IPS DF 4.7 (cell line): Measurements from ENCODE around the gene TAF3.

Experiments
- DNase-seq: peaks from one replicate; pipeline ENCODE4 v3.0.0-alpha.2; 2013; ENCODE audit warnings: low spot score; ENCODE audit errors: extremely low read depth

The TAF3 gene

DNA sequence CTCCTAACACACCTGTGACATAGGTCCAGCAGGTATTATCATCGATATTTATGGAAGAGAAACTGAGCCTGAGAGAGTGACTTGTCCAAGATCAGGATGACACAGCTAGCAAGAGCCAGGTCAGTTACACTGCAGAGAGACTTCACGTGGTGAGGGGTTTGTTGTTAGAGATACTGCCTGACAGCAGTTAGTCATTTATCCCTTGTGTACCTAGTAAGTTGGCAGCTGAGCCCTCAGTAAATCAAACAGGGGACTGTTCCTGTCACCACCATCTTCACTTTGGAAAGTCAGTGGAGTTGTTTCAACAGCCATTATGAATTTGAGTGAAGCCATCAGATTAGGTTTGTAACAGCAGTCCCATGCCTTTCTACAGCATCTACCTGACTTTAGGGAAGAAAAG, 148.7 kb downstream of the TAF3 start:
- no peak for DNase-seq

DNA sequence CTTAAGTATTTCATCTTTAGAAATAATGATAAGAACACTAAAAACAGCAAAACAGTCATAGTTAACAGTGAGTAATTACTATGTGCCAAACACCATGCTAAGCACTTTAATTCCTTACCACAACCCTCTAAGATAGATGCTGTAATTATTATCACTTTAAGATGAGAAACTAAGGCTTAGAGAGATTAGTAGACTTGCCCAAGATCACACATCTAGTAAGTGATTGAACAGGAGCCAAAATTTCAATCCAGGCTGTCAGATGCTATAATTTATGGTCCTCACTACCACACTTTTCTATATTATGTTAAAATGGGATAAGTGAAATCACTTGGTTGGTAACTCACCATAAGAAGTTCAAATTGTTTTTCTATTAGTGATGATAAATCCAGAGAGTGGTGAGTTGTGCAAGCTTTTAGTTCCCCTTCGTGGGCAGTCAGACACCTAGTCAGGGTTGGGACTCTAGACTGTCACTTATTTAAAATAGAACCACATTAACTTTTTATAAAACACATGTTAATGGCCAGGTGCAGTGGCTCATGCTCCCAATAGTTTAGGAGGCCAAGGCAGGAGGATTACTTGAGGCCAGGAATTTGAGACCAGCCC, 150.3 kb downstream of the TAF3 start:
- no peak for DNase-seq

DNA sequence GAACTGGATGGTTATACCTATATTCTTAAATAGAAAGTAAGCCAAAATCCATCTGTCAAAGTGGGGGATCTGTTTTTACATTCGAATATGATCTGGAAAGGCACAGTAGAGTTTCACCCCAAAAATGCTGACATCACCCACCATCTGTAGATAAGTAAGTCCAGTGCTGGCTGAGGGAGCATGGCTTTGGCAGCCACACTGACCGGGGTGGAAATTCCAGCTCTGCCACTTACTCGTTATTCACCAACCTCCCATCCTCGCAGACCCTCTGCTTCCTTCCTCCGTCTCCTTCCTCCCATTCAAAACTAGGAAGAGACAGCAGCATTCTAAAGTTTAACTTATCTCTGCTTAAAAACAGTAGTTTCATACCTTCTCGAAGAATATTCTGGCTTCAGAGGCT, 151.3 kb downstream of the TAF3 start:
- DNase-seq: no peak

DNA sequence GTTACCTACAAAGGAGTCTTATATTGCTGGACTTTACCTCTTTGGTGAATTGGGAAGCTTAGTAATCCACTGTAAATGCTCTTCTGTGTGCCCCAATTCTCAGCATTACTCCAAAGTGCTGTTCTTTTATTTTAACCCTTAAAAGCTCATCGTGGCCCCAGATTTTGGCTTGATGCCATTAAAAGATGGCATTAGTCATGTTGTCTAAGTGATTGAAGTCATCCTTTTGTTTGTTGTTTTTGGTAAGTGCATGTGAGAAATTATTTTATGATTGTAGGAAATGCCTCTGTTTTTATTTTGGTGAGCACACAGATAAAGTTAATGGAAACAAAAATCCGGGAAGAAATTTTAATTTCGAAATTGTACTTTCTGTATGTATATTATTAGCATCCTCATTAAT, 153.6 kb downstream of the TAF3 start:
- DNase-seq: no peak

DNA sequence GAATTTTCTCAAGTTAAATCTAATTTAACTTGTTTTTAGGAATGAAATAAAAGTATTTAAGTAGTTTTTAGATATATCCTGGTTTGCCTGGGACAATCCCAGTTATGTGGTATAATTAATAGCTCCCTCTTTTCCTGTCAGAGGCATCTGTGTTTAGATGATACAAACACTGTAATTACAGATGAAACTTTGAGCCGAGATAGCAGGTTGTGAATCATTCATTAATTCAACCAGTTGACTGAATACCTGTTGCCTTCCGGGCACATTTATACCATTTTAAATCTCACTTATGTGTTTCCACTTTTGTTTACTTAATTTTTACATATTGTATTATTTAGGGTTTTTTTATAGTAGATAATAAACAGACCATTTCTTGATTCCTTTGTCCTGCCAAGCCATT, 154.1 kb downstream of the TAF3 start:
- DNase-seq: no peak

DNA sequence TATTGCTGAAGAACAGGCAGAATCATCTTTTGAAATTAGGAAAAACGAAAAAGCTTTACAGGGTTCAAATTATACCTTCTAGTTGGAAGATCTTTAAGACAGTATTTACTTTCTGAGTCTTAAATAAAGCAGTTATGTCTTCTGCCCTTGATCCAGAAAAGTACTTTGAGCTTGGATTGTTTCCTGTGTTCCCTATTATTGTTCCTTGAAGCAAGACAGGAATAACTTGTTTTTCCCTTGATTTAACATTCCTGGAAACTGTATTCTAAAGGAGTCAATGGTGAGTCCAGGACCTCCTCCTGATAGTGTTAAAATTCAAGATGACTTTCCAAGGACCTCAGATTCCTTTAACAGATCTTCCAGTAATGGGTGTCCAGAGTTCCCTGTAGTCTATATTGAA, 161.9 kb downstream of the TAF3 start:
- no peak for DNase-seq

DNA sequence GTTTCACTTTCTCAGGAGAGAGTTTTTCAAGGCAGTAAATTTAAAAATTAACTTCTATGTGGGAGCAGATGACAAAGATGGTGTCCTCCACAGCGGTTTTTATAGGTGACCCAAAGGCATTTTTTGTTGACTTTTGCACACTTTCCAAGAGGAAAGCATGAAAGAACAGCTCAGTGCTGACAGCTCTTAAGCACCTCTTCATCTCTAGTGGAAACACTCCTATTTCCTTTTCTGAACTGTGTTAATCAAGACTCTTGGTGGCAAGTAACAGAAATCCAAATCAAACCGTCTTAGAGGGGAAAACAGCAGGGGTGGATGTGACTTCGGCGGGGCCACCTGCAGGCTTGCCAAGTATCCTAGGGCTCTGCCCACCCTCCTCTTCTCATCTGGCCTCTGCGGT, 164.4 kb downstream of the TAF3 start:
- no peak for DNase-seq

DNA sequence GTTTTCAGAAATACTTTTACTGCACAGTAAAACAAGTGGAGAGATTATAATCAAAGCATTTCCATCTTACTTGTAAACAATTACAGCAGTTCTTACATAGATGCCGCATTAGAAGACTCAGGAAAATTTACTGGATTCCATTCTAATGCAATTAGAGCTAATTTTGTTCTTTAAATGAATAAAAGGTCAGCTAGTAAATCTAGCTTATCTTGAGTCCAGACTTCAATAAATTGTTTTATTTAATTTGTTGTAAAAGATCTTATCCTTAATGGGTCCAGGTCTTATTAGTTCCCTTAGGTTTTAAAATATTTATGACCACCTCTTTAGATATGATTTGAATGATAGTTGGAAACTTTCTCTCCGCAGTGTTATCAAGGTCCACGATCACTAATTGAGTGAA, 166.0 kb downstream of the TAF3 start:
- no peak for DNase-seq

DNA sequence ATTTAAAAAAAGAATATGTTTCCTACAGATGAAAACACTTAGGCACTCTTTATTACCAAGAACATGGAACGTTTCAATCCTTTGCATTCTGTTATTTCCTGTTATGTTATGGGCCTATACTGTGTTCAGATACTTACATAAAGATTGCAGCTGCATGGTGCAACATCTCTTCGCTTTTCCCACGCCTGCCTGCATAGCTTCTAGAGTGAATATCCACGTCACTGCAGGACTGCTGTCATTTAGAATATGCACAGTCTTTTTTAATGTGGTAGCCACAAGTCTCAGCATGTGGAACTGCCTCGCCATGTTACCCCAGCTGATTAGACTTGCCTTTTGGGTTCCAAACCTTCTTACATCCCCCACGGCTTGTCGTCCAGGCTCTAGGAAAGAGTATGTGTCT, 166.6 kb downstream of the TAF3 start:
- DNase-seq: no peak

DNA sequence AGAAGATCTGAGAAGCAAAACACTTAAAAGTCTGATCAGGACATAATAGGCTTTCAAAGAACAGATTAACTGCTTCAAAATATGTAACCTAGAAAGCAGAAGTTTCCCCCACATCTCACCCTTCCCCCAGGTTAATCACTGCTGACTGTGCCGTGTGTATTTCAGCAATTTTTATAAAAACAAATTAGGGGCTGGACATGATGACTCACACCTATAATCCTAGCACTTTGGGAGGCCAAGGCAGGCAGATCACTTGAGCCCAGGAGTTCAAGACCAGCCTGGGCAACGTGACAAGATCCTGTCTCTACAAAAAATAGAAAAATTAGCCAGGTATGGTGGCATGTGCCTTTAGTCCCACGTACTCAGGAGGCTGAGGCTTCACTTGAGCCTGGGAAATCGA, 168.5 kb downstream of the TAF3 start:
- DNase-seq: no peak

DNA sequence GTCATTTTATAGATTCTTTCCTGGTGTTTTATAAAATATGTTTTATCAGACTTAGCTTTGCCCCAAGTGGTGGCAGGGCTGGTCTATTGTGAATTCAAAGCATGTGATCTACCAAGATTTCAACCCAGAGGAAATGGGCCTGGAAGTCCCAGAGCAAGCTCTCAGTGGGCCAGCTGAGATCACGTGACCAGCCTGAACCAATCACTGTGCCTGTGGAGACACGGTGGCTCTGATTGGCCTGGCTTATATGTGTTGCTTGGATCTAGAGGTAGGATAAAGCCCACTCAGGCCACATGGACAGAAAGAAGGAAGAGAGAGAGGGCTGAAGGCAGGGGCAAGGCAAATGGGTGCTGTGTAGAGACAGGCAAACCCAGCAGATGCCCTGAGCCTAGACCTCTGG, 170.7 kb downstream of the TAF3 start:
- no peak for DNase-seq

DNA sequence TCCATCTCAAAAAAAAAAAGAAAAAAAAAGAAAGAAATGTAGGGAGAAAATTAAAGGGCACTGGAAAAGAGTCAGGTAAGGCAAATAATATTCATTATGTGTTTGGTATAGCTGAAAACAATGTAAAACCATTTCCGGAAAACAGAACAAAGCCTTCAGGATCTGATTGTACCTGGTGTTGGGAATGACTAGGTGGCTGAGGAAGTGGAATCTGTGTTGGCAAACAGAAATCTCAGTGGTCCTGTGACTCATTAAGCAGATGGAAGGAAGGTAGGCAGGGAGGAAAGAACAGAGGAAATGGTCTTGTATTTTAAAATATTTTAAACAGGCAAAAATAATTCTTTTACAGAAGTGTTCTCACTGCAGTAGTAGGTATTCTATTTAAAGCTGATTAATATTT, 180.5 kb downstream of the TAF3 start:
- DNase-seq: no peak

DNA sequence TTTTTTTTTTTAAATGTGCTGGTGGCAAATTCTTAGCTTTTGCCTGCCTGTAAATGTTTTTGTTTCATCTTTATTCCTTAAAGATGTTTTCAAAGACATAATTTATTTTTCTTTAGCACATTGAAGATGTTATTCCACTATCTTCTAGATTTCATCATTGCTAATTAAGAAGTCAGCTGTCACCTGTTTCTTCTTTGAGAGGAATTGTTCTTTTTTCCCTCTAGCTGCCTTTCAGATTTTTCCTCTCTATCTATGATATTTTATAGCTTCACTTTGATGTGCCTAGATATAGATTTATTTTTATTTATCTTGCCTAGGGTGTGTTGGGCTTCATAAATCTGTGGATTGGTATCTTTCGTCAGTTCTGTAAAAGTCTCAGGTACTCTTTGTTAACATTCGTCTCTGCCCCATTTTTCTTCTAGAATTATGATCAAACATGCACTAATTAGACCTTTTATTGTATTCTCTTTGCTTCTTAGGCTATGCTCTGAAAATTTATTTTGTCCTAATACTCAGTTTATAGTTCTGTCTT, 186.2 kb downstream of the TAF3 start:
- DNase-seq: no peak

DNA sequence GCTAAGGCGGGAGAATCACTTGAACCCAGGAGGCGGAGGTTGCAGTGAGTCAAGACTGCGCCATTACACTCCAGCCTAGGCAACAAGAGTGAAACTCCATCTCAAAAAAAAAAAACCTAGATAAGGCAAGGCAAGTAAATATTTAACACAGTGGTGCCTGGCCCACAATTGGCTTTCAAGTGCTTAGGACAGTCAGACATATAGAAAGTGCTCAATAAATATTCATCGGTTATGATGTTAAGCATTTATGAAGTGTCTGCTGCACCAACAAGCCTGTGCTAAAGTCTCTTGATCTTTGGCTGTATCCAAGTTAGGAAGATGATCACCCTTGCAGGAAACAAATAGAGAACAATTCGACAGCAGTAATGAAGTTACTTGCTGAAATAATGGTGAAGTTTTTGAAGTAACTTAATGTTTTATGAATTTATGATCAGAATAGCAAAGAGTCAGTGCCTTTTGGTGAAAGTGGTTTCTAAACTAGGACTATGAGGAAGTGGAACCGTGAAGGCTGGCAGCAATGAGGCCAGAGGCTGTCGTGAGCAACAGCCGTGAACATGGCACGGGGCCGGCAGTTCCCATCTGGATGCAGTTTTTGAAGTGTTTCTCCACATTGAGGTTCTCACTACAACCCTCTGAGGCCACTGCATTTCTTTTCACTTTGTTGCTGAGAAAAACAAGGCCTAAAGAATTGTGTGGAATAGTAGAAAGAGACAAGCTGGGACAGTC, 188.1 kb downstream of the TAF3 start:
- DNase-seq: no peak

DNA sequence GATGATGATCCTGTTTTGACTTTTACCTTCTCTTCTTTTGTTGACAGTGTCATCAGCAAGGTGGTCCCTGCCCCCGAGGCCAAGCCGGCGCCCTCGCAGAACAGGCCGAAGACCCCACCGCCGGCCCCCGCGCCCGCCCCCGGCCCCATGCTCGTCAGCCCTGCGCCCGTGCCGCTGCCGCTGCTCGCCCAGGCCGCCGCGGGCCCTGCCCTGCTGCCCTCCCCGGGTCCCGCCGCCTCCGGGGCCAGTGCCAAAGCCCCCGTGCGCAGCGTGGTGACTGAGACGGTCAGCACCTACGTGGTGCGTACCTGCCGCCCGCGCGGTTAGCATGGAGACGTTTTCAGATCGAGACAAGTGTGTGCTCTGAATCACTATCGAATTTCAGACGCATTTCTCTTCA, 190.7 kb downstream of the TAF3 start:
- no peak for DNase-seq

DNA sequence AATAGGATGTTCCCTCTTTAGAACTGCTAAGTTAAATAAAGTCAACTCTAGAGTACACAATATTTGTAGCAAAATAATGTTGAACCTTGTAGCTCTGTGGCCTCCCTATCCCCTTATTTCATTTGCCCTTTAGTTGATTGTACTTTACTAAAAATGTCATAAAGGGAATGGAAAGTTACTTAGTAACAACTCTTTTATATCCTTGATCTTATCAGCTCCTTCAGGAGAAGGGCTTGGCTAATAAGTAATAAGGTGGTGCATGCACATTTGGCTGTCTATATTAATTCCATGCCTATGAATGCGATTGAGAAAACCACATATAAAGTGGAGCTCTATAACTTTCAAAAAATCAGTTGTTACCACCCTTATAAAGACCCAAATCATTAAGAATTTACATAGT, 194.7 kb downstream of the TAF3 start:
- DNase-seq: no peak

DNA sequence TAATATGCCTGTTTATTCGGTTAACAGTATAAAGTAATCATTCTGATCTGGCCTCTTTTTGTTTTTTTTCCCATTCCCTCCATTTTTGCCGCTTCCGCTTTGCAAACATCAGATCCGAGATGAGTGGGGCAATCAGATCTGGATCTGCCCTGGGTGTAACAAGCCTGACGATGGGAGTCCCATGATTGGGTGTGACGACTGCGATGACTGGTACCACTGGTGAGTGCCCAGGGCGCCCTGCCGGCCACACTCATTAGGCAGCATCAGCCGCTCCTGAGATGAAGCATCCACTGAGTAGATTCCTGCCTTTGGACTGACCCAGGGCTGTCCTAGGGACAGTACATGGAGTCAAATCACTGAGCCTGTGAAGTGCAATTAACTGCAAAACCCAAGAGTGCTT, 195.3 kb downstream of the TAF3 start:
- no peak for DNase-seq

DNA sequence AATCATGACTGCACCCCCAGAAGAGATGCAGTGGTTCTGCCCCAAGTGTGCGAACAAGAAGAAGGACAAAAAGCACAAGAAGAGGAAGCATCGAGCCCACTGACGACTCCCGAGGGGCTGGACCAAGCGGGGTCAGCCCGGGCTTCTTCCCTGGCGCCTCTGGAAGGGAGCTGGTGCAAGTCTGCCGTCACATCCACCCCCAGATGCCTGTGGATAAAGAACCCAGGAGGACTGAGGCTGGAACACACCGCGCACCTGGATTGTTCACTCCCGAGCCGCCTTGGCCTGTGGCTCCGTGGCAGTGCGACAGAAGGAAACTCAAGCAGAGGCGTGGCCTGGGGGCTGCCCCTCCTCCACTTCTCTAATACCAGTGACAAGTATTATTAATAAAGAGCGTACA, 196.3 kb downstream of the TAF3 start:
- DNase-seq: no peak

DNA sequence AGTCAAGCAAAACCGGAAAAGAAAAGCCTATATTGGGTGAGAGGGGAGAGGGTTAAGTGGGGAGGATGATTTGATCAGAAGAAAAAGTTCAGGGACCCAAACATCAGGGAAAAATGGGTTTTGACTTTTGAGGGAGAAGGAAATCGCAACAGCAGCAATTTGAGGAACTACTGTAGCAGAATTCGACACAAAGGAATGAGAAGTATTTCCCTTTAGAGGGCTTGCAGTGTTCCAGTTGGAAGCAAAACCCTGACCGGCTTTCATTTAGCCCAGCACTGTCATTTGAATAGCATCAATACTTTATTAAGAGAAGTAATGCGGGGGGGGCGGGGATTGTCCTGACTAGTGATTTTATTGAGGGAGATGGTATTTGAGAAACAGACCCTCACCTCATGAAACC, 199.0 kb downstream of the TAF3 start:
- no peak for DNase-seq

DNA sequence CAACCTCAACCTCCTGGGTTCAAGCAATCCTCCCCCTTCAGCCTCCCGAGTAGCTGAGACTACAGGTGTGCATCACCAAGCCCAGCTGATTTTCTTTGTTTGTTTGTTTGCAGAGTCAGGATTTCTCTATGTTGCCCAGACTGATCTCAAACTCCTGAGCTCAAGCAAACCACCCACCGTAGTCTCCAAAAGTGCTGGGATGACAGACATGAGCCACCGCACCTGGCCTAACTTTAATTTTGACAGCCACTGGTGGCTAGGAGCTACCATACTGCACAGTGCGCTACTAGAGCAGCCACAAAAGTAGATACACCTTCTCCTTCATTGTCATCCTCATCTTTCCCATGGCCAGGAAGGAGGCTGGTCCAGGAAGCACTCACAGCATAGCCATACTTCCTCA, 205.0 kb downstream of the TAF3 start:
- DNase-seq: no peak

DNA sequence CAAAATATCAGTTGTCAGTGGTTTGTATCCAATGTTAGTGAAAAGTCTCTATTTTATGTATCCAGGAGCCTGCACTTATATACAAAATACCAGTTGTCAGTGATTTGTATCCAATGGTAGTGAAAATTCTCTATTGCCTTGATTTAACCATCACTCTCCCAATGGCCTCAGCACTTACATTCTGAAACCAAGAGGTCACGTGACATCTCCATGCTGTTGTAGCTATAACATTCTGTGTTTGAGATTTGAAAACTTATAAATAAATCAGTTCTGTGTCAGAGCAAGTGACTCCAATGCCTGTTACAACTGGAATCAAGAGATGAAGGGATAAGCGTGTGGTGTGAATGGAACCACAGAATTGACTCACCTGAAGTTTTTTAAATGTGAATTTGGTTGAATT, 205.5 kb downstream of the TAF3 start:
- no peak for DNase-seq

DNA sequence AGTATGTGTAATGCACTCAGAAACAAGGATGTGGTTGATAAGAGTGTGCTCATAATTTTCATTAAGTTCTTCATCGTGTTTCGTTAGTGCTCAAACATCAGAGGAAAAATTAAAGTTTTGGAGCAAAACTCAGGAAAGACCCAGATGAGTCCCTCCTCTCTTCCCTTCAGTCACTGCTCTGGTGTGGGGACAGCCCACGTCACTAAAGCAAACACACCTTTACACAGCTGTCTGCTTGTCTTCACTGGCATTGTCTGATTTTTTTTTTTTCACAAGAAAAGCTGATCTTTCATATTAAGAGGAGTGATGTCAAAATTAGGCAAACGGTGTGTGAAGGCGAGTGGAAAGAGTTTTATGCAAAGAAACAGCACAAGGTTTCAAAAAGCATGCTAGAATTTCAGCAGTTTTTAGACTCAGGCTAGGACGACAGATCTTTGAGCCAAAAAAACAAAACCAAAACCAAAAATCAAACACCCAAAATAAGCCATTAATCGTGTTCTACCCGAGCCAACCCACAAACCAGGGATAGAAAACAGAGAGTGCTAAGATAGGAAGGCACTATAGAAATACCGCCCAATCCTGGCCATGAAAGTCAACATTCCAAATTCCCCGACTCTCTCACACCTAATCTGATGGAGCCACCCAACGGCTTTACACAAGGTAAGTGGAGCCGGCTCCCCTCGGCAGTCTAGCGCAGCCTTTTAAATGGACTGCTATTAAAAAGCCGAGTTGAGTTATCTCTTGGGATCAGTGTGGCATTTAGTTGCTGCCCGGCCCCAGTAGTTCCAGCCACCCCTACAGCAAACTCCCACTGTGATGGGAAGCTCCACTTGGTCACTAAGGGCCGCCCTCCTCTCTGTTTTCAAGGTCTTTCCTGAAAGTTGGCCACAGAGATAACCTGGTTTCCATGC, 208.3 kb downstream of the TAF3 start:
- no peak for DNase-seq
